Left lung (tissue), 14 donors: ENCODE measurements around the gene GPATCH1. TPM values are rescaled to one million over a fixed set of nuclear protein-coding genes. Genes with fewer than 3 reads are reported as not detected.
"Not testable (repeated sequence)": the region's sequence is repeated elsewhere in the genome, so short reads cannot be mapped to it uniquely, and the experiment has no call there.

Experiments used
- ATAC-seq: fragments of 200-7000 bp; cut with Tn5 transposase; one replicate; pipeline ENCODE4 v1.9.1; 2020; ENCODE audit warnings: moderate library complexity
- DNase-seq, 4 donors: peaks; one replicate each; pipeline ENCODE4 v3.0.0-alpha.2; 2013 to 2020
- H3K27ac ChIP-seq, 2 donors: fragments of 200-600 bp; sonication (generic) in 1 of 2; one replicate each; pipeline versions ENCODE4 v1.5.0 to v1.8.0; 2020 to 2021
- H3K27me3 ChIP-seq, 2 donors: fragments of 200-600 bp; sonication (generic) in 1 of 2; one replicate each; pipeline versions ENCODE4 v1.5.0 to v1.8.0; 2020 to 2021
- H3K36me3 ChIP-seq, 2 donors: fragments of 200-600 bp; sonication (generic) in 1 of 2; one replicate each; pipeline versions ENCODE4 v1.5.0 to v1.8.0; 2020 to 2021
- H3K4me1 ChIP-seq, 2 donors: fragments of 200-600 bp; one replicate each; pipeline ENCODE4 v1.8.0; 2021
- H3K4me3 ChIP-seq, 2 donors: fragments of 200-600 bp; sonication (generic) in 1 of 2; one replicate each; pipeline versions ENCODE4 v1.5.0 to v1.8.0; 2020 to 2021; ENCODE audit warnings: mild to moderate bottlenecking in 1 of 2
- H3K9me3 ChIP-seq, 2 donors: fragments of 200-600 bp; sonication (generic) in 1 of 2; one replicate each; pipeline versions ENCODE4 v1.5.0 to v1.8.0; 2020 to 2021
- CTCF ChIP-seq, 2 donors: fragments of 200-600 bp; sonication (generic) in 1 of 2; IDR thresholded peaks; one replicate each; pipeline versions ENCODE4 v1.5.0 to v1.8.0; 2021; ENCODE audit warnings: antibody characterized with exemption in 2 of 2
- intact Hi-C, 2 donors: fragments of 100-400 bp; cut with DNase I; formaldehyde crosslinking; loops; one replicate each; pipeline versions ENCODE4 v1.11.2 to v1.14.2; 2022
- long read RNA-seq, 12 donors: library from polyadenylated mRNA in 2 of 12; unstranded in 2 of 12; transcript quantifications; one replicate each; pipeline ENCODE4 v2.0.0 and lab custom pipeline, GENCODE V29; 2019 to 2026
- polyA plus RNA-seq, 6 donors: library from polyadenylated mRNA; unstranded; fragments of 120-200 nt; gene quantifications; one replicate each; pipeline ENCODE4 v1.2.1, GENCODE V29; 2013; ENCODE audit not compliant: insufficient read length in 6 of 6
- total RNA-seq, 2 donors: library from RNA; stranded (reverse); fragmentation: NEBNext Ultra II Directional; extraction: Animal tissue kit (Norgen Biotek cat#: 25700); gene quantifications; one replicate each; pipeline ENCODE4 v1.2.1, GENCODE V29; 2021
- donor health status: DM: no; HTN: yes; CAD: no.
- donor health status: DM: no; HTN: no; CAD: no.

GPATCH1 gene
- total RNA-seq (1 to 10 TPM; 5.4 to 7.0 TPM), polyA plus RNA-seq (10 to 100 TPM; 14.0 to 19.9 (median 16.5) TPM)
- long read RNA-seq, donor 1, partial matches to known transcripts = 5 of 7 reads
- long read RNA-seq, donor 1, other reads (novel, unspliced or antisense) = 0 of 7 reads
- long read RNA-seq, donor 2 = 0 reads
- long read RNA-seq, donor 3, partial matches to known transcripts = 0 of 1 reads
- long read RNA-seq, donor 3, other reads (novel, unspliced or antisense) = 0 of 1 reads
- long read RNA-seq, donor 4, partial matches to known transcripts = 5 of 5 reads
- long read RNA-seq, donor 4, other reads (novel, unspliced or antisense) = 0 of 5 reads
- long read RNA-seq, donor 5, partial matches to known transcripts = 0 of 1 reads
- long read RNA-seq, donor 5, other reads (novel, unspliced or antisense) = 0 of 1 reads
- long read RNA-seq, donor 6, partial matches to known transcripts = 0 of 1 reads
- long read RNA-seq, donor 6, other reads (novel, unspliced or antisense) = 0 of 1 reads
- long read RNA-seq, donor 7, partial matches to known transcripts = 0 of 2 reads
- long read RNA-seq, donor 7, other reads (novel, unspliced or antisense) = 0 of 2 reads
- long read RNA-seq, donor 8 = 0 reads
- long read RNA-seq, donor 9 = 0 reads
- long read RNA-seq, donor 10, partial matches to known transcripts = 3 of 3 reads
- long read RNA-seq, donor 10, other reads (novel, unspliced or antisense) = 0 of 3 reads
- long read RNA-seq, donor 11 = 0 reads
- long read RNA-seq, donor 12, partial matches to known transcripts = 0 of 2 reads
- long read RNA-seq, donor 12, other reads (novel, unspliced or antisense) = 0 of 2 reads

DNA sequence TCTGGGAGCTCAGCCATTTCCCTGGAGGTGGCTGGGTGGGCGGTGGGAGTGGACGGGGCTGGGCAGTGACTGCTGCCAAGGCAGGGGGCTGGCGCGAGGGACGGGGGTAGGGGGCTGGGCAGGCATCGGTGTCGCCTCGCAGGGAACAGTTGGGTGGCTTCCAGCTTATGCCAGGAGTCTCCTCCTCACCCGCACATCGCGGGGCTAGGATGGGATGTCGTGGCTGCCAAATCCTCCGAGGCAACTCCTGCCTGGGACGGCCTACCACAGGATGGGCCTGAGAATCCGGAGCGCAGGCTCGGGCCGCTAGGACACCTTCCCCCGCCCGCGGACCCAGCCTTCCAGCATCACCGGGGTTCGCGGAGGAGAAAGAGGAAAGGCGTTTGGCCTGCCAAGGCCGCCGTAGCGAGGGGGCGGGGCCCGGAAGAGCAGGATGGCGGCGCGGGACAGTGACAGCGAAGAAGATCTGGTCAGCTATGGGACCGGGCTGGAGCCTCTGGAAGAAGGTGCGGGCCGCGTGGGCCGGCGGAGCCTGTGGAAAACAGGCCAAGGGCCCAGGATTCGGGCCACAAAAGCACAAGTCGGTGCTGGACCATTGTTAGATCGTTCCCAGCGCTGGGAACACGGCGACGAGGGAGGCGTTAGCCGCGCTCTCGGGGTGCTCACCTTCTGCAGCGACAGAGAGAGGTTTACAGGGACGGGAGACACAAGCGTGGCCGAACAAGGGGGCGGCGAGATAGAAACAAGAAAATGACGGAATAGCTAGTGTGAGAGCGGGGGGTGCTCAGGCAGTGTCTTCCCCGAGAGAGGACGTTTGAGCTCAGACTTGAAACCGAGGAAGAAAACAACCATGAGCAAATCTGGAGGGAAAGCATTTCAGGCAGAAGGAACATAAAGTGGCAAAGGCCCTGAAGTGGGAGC, at the start of gene GPATCH1:
Gene GPATCH1 (plus strand): TSS at position 421 of the 921 bp plus-strand sequence. CDS start 13 bp downstream, at position 434.
- ATAC-seq (peak; percentile 97), DNase-seq (peak; percentile 88 to 98 (median 90))
- Histone ChIP-seq H3K27me3 (no peaks in the 10 kb centered on the region), H3K36me3 (no peaks in the 10 kb centered on the region), H3K4me1 (peaks cover 0 to 17% of the 10 kb centered on the region in 2 donors), H3K9me3 (no peaks in the 10 kb centered on the region), H3K27ac (peak within 1 kb of the TSS; percentile 62 to 71), H3K4me3 (peak within 1 kb of the TSS; percentile 68 to 92)
- no peak for TF ChIP-seq CTCF (IDR thresholded peaks at IDR 0.05)
- intact Hi-C loops = no loop called here

DNA sequence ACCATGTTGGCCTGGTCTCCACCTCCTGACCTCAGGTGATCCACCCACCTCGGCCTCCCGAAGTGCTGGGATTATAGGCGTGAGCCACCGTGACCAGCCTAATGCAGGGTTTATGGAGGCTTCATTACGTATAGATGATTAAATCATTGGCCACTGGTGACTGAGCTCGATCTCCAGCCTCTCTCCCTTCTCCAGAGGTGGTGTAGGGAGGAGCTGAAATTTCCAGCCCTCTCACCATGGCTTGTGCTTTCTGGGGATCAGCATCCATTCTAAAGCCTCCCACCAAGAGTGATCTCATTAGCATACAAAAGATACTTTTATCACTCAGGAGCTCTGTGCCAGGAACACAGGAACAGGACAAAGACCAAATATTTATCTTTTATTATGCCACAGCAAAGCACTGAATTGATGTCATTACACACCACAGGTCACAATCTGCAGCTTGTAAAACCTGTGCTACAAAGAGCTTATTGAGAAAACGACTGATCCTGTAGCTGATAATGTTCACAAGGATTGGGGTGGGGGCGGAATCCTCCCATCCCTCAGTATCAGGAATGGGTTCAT, 48.7 kb upstream of the GPATCH1 start:
- Histone ChIP-seq H3K27me3 (no peaks in the 10 kb centered on the region), H3K27ac (no peak overlapping the region), H3K9me3 (peaks cover 0 to 7% of the 10 kb centered on the region in 2 donors), H3K36me3 (no peaks in the 10 kb centered on the region), H3K4me1 (no peaks in the 10 kb centered on the region), H3K4me3 (no peak overlapping the region)
- no peak for TF ChIP-seq CTCF (IDR thresholded peaks at IDR 0.05)
- DNase-seq (no peak), ATAC-seq (no peak)
- intact Hi-C loops = no loop called here

DNA sequence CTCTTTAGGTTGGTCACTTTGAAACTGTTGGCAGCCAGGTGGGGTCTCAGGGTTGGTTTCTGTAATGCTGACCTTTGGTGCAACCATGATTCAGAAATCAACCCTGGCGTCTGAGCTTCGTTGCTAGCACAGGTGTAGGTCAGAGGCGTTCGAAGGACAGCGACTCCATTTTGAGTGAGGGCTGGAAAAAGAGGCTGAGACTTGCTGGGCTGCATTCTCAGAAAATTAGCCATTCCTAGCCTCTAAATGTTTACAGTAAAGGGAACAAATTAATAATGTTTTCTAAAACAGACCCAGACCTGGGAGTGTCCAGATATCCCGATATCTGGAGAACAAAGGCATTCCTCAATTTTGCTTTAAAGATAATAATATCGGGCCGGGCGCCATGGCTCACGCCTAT, 45.5 kb upstream of the GPATCH1 start:
- Histone ChIP-seq H3K27me3 (no peaks in the 10 kb centered on the region), H3K4me1 (no peaks in the 10 kb centered on the region), H3K4me3 (no peak overlapping the region), H3K36me3 (no peaks in the 10 kb centered on the region), H3K9me3 (no peaks in the 10 kb centered on the region), H3K27ac (no peak overlapping the region)
- intact Hi-C loops = no loop called here
- TF ChIP-seq CTCF (IDR thresholded peaks at IDR 0.05) = no peak
- ATAC-seq = no peak
- no peak for DNase-seq

GRCh38 chr19:33036370-33037167, 44.4 kb upstream of the GPATCH1 start:
- ATAC-seq, H3K27me3 ChIP-seq, H3K4me1 ChIP-seq, H3K4me3 ChIP-seq, H3K27ac ChIP-seq, H3K9me3 ChIP-seq, DNase-seq, intact Hi-C loops, H3K36me3 ChIP-seq: not testable (repeated sequence)

DNA sequence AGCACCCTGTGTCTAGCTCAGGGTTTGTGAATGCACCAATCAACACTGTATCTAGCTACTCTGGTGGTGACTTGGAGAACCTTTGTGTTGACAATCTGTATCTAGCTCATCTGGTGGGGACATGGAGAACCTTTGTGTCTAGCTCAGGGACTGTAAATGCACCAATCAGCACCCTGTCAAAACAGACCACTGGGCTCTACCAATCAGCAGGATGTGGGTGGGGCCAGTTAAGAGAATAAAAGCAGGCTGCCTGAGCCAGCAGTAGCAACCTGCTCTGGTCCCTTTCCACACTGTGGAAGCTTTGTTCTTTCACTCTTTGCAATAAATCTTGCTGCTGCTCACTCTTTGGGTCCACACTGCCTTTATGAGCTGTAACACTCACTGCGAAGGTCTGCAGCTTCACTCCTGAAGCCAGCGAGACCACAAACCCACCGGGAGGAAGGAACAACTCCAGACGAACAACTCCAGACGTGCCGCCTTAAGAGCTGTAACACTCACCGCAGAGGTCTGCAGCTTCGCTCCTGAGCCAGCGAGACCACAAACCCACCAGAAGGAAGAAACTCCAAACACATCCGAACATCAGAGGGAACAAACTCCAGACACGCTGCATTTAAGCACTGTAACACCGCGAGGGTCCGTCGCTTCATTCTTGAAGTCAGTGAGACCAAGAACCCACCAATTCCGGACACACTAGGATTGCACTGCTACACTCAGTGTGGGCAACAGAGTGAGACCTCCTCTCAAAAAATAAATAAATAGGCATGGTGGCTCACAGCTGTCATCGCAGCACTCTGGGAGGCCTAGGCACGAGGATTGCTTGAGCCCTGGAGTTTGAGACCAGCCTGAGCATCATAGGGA, 43.6 kb upstream of the GPATCH1 start:
- H3K36me3 ChIP-seq, ATAC-seq, H3K4me1 ChIP-seq, H3K27ac ChIP-seq, intact Hi-C loops, H3K4me3 ChIP-seq, DNase-seq, H3K27me3 ChIP-seq, H3K9me3 ChIP-seq: not testable (repeated sequence)
